NCI-H82 treated with DMSO at 0.1 percent for 48 hours (cell line): ENCODE measurements around the gene SESN1.

Source experiments
- DNase-seq: peaks from one replicate; lab custom pipeline; 2025; ENCODE audit not compliant: unreplicated experiment; lab: John Stamatoyannopoulos, UW

SESN1 gene

GRCh38 chr6:109062216-109062615, 32.4 kb downstream of the SESN1 start:
- no peak for DNase-seq

GRCh38 chr6:109060571-109060970, 34.1 kb downstream of the SESN1 start:
- no peak for DNase-seq

GRCh38 chr6:109059571-109060021, 35.0 kb downstream of the SESN1 start:
- DNase-seq: no peak

- no peak for DNase-seq
Measured at GRCh38 chr6:109059153-109059552, 35.5 kb downstream of the SESN1 start.

- no peak for DNase-seq
Measured at GRCh38 chr6:109058620-109059019, 36.0 kb downstream of the SESN1 start.

- no peak for DNase-seq
Measured at GRCh38 chr6:109056661-109057060, 38.0 kb downstream of the SESN1 start.

- DNase-seq: no peak
Measured at GRCh38 chr6:109055771-109056235, 38.8 kb downstream of the SESN1 start.

GRCh38 chr6:109053336-109053735, 41.3 kb downstream of the SESN1 start:
- peak; percentile 79 for DNase-seq

GRCh38 chr6:109052852-109053251, 41.8 kb downstream of the SESN1 start:
- DNase-seq: peak; percentile 85

- DNase-seq: no peak
Measured at GRCh38 chr6:109052018-109052651, 42.5 kb downstream of the SESN1 start.

- peak; percentile 65 for DNase-seq
Measured at GRCh38 chr6:109051301-109052017, 43.2 kb downstream of the SESN1 start.

GRCh38 chr6:109050447-109051102, 44.1 kb downstream of the SESN1 start:
- DNase-seq: peak; percentile 48

GRCh38 chr6:109050012-109050411, 44.6 kb downstream of the SESN1 start:
- no peak for DNase-seq

GRCh38 chr6:109048670-109049415, 45.8 kb downstream of the SESN1 start:
- no peak for DNase-seq

- no peak for DNase-seq
Measured at GRCh38 chr6:109048176-109048575, 46.5 kb downstream of the SESN1 start.

- no peak for DNase-seq
Measured at GRCh38 chr6:109045493-109045892, 49.2 kb downstream of the SESN1 start.

GRCh38 chr6:109039795-109040194, 54.9 kb downstream of the SESN1 start:
- no peak for DNase-seq

- DNase-seq: no peak
Measured at GRCh38 chr6:109038837-109039398, 55.7 kb downstream of the SESN1 start.

- no peak for DNase-seq
Measured at GRCh38 chr6:109036574-109037294, 57.9 kb downstream of the SESN1 start.

- DNase-seq: no peak
Measured at GRCh38 chr6:109034526-109034925, 60.1 kb downstream of the SESN1 start.
